GM12873 (cell line): ENCODE measurements around the gene EIF4G3.

Experiments
- CTCF ChIP-seq: IDR thresholded peaks from 2 replicates; pipeline ENCODE4 v1.5.1; 2012; ENCODE audit warnings: low read depth, mild to moderate bottlenecking, moderate library complexity, low read length, control low read depth; ENCODE audit not compliant: insufficient read depth; ENCODE audit errors: missing control alignments

EIF4G3 gene

GRCh38 chr1:20830378-20830777 lies 346.3 kb downstream of the EIF4G3 start:
- TF ChIP-seq CTCF, result no peak

- TF ChIP-seq CTCF, result no peak
These were observed 346.8 kb downstream of the EIF4G3 start for GRCh38 chr1:20829946-20830345.

GRCh38 chr1:20829531-20829930 lies 347.2 kb downstream of the EIF4G3 start:
- no peak for TF ChIP-seq CTCF

GRCh38 chr1:20823845-20824244 lies 352.9 kb downstream of the EIF4G3 start:
- TF ChIP-seq CTCF, result no peak

- TF ChIP-seq CTCF, result no peak
These were observed 355.2 kb downstream of the EIF4G3 start for GRCh38 chr1:20821466-20821865.

- no peak for TF ChIP-seq CTCF
These were observed 356.9 kb downstream of the EIF4G3 start for GRCh38 chr1:20819818-20820217.

GRCh38 chr1:20814534-20814871 lies 362.2 kb downstream of the EIF4G3 start:
- TF ChIP-seq CTCF, result no peak

- TF ChIP-seq CTCF, result no peak
These were observed 364.8 kb downstream of the EIF4G3 start for GRCh38 chr1:20811916-20812315.
